ENCODE measurements around the gene SLC15A1.
A peak's percentile ranks its signal among the peaks of the same experiment; 100 is the strongest.

SLC15A1 gene

DNA sequence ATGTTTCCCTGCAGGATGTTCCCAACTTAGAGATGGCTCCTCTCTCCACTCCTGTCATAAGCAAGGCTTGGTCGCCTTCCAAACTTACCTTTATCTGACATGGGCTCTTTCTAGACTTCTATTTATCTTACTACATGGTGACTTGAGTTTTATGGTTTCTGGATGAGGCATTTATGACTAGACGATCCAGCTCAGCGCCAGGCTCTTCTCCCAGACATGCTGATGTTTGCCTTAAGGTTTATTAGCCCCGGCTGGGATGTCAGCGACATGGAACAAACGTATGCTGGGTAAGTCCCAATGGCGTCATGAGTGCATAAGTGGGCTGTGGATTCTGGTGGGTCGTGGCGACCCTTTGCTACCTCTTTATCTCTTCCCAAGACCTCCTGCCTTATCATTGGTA, 39.8 kb upstream of the SLC15A1 start:
- Histone ChIP-seq H3K4me1 (ENCODE audit: control insufficient read depth, insufficient read depth, low read length) (no peaks in the 10 kb centered on the region), H3K27ac (ENCODE audit: extremely low read depth, low read depth, low read length) (no peak overlapping the region), H3K9me3 (ENCODE audit: control insufficient read depth, insufficient read depth, low read depth, low read length) (no peaks in the 10 kb centered on the region), H3K36me3 (ENCODE audit: control insufficient read depth in 2 of 2, insufficient read depth in 1 of 2, low read length in 2 of 2) (peaks cover 0 to 8% of the 10 kb centered on the region in 2 experiments; a peak in 1 of 3 replicates), H3K4me3 (ENCODE audit: low read depth, low read length) (no peak overlapping the region)
- ChIA-PET CTCF (no interaction called here), POLR2A (no interaction called here)
- no peak for TF ChIP-seq PRDM10 (tag by site-specific recombination; IDR thresholded peaks at IDR 0.05)
- TF ChIP-seq ZNF600 (tag by site-specific recombination; IDR thresholded peaks at IDR 0.05) = 0 out of 2 replicates have a peak, but pooled peaks have one; percentile 14

DNA sequence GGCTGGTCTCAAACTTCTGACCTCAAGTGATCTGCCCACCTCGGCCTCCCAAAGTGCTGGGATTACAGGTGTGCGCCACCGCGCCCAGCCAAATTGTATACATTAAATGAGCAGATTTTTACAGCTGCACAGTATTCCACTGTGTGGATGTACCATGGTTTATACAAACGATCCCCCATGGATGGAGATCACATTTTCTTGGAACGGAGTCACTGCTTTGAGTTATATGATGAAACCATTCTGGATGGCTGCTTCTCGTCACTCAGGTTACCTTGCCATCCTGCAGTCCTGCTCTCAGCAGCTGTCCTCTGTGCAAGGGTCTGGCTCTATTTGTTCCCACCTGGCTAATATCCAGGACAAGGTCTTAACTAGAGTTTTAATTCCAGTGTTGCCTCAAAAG, 39.1 kb upstream of the SLC15A1 start:
- no peak overlapping the region for H3K4me3 ChIP-seq (ENCODE audit: low read depth, low read length)
- ChIA-PET POLR2A (no interaction called here), CTCF (no interaction called here)
- no peaks in the 10 kb centered on the region for H3K4me1 ChIP-seq (ENCODE audit: control insufficient read depth, insufficient read depth, low read length)
- TF ChIP-seq ZNF521 (tag by site-specific recombination; IDR thresholded peaks at IDR 0.05) (no peak), BCL11B (tag by site-specific recombination; IDR thresholded peaks at IDR 0.05; ENCODE audit: low read depth) (no peak), MZF1 (tag by site-specific recombination; IDR thresholded peaks at IDR 0.05; ENCODE audit: borderline replicate concordance) (peak; percentile 57; the same call in 1 of the 2 replicates)
- H3K36me3 ChIP-seq (ENCODE audit: control insufficient read depth in 2 of 2, insufficient read depth in 1 of 2, low read length in 2 of 2) = peaks cover 0 to 8% of the 10 kb centered on the region in 2 experiments; a peak in 1 of 3 replicates
- H3K27ac ChIP-seq (ENCODE audit: extremely low read depth, low read depth, low read length) = no peak overlapping the region
- H3K9me3 ChIP-seq (ENCODE audit: control insufficient read depth, insufficient read depth, low read depth, low read length) = no peaks in the 10 kb centered on the region

DNA sequence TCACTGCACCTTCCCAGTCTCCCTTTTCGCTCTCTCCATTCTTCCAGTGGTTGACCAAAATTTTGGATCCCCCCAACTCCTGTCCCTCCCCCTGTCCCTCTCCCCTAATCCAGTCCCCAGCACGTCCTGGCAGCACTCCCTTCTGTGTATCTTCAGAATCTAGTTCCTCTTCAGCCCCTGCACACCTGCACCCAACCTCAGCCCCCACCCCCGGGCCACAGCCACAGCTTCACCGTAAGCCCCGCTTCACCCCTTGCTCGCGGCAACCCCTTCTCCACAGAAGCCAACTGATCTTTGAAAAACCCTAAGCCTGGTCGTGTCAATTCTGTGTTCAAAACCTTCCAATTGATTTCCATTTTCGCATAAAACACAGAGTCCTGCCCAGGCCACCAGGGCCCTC, 35.5 kb upstream of the SLC15A1 start:
- H3K36me3 ChIP-seq (ENCODE audit: control insufficient read depth in 2 of 2, insufficient read depth in 1 of 2, low read length in 2 of 2) = no peaks in the 10 kb centered on the region
- no peaks in the 10 kb centered on the region for H3K9me3 ChIP-seq (ENCODE audit: control insufficient read depth, insufficient read depth, low read depth, low read length)
- ChIA-PET CTCF (no interaction called here), POLR2A (no interaction called here)
- no peak overlapping the region for H3K27ac ChIP-seq (ENCODE audit: extremely low read depth, low read depth, low read length)
- H3K4me1 ChIP-seq (ENCODE audit: control insufficient read depth, insufficient read depth, low read length) = no peaks in the 10 kb centered on the region
- H3K4me3 ChIP-seq (ENCODE audit: low read depth, low read length) = no peak overlapping the region
- TF ChIP-seq ZNF692 (tag by site-specific recombination; IDR thresholded peaks at IDR 0.05) (no peak), ZSCAN4 (tag by site-specific recombination; IDR thresholded peaks at IDR 0.05) (no peak), ZNF501 (tag by site-specific recombination; IDR thresholded peaks at IDR 0.05) (no peak)
- TF ChIP-seq, protein P1, sequence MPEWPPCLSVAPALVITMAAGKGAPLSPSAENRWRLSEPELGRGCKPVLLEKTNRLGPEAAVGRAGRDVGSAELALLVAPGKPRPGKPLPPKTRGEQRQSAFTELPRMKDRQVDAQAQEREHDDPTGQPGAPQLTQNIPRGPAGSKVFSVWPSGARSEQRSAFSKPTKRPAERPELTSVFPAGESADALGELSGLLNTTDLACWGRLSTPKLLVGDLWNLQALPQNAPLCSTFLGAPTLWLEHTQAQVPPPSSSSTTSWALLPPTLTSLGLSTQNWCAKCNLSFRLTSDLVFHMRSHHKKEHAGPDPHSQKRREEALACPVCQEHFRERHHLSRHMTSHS (tag by site-specific recombination; IDR thresholded peaks at IDR 0.05) = no peak
- TF ChIP-seq, protein P2, sequence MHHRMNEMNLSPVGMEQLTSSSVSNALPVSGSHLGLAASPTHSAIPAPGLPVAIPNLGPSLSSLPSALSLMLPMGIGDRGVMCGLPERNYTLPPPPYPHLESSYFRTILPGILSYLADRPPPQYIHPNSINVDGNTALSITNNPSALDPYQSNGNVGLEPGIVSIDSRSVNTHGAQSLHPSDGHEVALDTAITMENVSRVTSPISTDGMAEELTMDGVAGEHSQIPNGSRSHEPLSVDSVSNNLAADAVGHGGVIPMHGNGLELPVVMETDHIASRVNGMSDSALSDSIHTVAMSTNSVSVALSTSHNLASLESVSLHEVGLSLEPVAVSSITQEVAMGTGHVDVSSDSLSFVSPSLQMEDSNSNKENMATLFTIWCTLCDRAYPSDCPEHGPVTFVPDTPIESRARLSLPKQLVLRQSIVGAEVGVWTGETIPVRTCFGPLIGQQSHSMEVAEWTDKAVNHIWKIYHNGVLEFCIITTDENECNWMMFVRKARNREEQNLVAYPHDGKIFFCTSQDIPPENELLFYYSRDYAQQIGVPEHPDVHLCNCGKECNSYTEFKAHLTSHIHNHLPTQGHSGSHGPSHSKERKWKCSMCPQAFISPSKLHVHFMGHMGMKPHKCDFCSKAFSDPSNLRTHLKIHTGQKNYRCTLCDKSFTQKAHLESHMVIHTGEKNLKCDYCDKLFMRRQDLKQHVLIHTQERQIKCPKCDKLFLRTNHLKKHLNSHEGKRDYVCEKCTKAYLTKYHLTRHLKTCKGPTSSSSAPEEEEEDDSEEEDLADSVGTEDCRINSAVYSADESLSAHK (tag by site-specific recombination; IDR thresholded peaks at IDR 0.05) = no peak
- TF ChIP-seq, protein P3, sequence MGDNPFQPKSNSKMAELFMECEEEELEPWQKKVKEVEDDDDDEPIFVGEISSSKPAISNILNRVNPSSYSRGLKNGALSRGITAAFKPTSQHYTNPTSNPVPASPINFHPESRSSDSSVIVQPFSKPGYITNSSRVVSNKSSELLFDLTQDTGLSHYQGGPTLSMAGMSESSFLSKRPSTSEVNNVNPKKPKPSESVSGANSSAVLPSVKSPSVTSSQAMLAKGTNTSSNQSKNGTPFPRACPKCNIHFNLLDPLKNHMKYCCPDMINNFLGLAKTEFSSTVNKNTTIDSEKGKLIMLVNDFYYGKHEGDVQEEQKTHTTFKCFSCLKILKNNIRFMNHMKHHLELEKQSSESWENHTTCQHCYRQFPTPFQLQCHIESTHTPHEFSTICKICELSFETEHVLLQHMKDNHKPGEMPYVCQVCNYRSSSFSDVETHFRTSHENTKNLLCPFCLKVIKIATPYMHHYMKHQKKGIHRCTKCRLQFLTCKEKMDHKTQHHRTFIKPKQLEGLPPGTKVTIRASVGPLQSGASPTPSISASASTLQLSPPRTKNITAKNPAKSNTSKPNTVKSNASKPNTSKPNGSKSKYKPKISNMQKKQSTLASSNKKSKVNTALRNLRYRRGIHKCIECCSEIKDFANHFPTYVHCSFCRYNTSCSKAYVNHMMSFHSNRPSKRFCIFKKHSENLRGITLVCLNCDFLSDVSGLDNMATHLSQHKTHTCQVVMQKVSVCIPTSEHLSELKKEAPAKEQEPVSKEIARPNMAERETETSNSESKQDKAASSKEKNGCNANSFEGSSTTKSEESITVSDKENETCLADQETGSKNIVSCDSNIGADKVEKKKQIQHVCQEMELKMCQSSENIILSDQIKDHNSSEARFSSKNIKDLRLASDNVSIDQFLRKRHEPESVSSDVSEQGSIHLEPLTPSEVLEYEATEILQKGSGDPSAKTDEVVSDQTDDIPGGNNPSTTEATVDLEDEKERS (tag by site-specific recombination; IDR thresholded peaks at IDR 0.05) = no peak

Measured in HEK293 (cell line).